ENCODE data around the gene GADL1. TPM values are rescaled to one million over a fixed set of nuclear protein-coding genes. Genes with fewer than 3 reads are reported as not detected.

GADL1 gene
- total RNA-seq, 1 donor = under 0.01 TPM

DNA sequence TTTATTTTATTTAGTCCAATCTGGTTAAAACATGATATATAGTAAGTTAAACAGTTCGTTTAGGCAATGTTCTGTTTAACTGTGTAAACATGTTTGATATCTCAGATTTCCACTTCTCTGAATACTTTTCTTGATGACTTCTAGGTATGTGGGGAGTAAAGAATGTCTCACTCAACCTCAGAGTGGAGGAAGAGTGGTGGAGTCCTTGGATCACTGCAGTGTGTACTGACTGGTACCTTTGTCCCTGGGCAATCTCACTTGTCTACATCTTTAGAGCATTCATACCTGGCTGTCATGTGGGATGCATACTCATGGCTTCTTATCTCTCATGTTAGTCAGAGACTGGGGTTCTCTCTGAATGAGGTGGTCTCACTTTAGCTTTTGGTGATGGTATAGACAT is 15.6 kb downstream of the GADL1 start:
- DNase-seq (ENCODE audit: low read depth in 2 of 3, low spot score in 2 of 3) = no peak

DNA sequence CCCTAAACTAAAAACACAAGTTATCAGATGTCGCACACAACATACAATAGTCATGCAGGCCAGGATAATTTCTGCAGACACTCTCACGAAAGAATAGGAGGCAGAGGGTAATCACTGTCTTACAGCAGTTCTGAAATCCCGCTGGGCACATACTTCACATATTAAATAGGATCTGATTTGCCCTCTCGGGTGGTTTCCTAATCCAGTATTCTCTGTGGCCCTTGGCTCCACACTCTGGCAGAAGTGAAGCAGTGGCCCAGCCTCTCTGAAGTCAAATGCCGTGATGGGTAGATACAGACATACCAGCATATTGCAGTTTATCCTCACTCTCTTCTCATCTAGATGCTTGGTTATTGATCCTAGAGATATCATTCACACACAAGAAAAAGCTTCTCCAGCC is 19.0 kb downstream of the GADL1 start:
- DNase-seq (ENCODE audit: low read depth in 2 of 3, low spot score in 2 of 3) = no peak

DNA sequence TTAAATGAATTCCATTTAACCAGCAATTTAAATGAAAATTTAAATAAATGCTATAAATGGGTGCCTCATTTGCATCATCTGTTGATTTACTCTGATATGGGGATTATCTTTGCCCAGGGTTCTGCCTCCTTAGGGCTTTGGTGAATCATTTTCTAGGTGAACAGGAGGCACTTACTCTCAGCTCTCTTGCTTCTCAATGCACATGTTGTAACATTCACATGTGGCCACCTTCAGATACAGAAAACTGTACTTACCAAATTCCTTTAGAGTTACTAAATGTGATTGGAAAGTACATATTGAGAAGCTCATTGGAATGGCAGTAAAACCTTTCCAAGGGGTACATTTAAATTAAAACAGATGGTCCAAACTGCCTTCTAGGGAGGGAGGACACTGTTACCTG is 20.8 kb downstream of the GADL1 start:
- no peak for DNase-seq (ENCODE audit: low read depth in 2 of 3, low spot score in 2 of 3)

DNA sequence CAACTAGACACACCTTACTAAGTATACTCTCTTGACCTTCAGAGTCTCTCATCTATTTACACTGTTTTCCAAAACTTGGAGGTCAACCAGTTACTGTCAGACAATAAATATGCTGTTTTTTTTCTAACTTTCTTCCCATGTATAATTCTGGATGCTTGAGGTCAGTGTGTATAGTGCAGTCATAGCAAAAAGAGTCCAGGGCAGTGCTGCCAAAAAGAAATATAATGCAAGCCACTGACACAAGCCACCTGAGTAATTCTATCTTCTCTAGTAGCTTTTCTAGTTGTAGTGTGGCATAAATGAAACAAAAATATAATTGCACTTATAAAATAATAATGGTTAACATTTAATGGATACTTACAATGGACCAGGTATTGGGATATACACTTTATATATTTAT is 21.6 kb downstream of the GADL1 start:
- DNase-seq (ENCODE audit: low read depth in 2 of 3, low spot score in 2 of 3) = no peak

DNA sequence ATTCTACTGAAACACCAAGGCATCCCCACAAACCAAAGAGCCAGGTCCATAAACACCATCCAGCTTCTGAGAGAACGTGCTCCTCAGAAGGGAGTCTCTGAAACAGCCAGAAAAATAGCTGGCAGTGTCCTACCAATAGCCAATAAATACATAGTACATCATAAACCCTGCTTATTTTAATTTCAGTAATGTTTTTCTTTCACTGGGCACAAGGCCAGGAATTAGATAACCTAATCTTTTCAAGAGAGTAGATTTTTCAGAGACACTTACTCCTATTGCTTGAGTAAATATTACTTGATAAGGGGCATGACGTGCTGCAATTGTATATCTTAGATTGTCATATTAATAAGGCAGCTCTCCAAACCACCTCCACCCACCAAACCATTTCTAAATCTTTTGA is 22.7 kb downstream of the GADL1 start:
- no peak for DNase-seq (ENCODE audit: low read depth in 2 of 3, low spot score in 2 of 3)

DNA sequence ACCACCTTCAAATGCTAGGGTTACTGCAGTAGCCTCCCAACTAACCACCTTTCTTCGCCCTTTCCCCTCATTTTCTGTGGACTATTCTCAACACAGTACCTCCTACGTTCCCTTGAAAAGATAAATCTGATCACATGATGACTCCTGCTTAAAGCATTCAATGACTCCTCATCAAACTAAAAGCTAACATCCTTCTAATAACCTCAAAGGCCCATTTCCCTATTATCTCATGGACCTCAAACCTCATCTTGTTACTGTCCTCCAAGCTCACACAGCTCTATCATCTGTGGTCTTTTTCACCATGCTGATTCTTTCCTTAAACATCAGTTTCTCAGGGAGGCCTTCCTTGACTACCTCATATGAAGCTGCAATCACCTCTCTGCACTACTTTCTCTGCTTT is 29.6 kb downstream of the GADL1 start:
- DNase-seq (ENCODE audit: low read depth in 2 of 3, low spot score in 2 of 3) = no peak

DNA sequence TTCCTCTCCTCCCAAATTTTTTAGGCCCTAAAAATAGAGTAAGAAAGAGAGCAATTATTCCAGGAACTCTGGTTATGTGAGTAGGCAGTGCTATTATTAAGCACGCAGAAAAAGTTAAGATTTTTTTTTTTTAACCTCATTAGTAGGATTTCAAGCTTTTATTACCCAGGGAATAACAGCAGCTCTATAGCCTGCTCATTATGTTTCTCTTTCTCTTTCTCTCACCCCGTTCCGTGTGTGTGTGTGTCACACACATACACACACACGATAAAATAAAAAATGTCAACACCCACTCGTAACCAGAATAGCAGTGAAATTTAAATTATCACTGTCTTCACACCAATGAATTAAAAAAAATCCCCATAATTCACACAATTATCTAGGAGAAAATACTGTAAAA is 30.3 kb downstream of the GADL1 start:
- DNase-seq (ENCODE audit: low read depth in 2 of 3, low spot score in 2 of 3) = no peak

DNA sequence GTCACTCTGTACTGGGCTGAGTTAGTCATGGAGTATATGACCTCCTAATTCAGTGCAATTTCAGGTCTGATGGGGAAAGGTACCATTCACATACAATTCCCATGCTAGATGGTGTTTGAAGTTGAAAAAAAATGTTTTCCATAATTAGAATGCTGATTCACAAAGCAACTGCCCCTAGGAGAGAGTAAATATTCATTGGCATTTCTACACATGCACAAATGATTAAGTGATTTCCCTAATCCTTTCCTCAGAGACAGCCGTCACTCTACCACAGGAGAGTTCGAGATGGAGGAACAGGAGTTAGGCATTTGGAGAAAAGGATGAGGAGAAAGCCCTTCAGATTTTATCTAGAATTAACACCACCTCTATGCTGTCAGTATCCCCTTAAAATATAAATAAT is 32.5 kb downstream of the GADL1 start:
- no peak for DNase-seq (ENCODE audit: low read depth in 2 of 3, low spot score in 2 of 3)

DNA sequence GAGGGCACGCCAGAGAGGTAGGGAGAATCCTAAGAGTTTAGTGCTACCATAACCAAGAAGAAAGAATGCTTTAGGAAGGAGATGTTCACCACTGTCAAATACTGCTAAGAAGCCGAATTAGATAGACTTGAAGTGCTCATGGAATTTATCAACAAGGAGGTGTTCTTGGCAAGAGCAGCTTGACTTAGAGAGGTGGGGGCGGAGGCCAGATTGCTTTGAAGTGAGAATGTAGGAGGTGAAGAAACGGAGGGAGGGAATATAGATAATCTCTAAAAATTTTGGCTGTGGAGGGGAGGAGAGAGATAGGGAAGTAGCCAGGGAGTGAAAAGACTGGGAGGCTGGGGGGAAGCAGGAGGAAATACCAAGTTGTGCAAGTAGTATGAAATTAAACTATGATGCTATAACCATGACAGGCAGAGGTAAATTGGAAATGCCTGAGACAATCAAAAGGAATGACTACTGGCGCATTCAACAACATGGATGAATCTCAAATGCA is 35.5 kb downstream of the GADL1 start:
- DNase-seq (ENCODE audit: low read depth in 2 of 3, low spot score in 2 of 3) = no peak

DNA sequence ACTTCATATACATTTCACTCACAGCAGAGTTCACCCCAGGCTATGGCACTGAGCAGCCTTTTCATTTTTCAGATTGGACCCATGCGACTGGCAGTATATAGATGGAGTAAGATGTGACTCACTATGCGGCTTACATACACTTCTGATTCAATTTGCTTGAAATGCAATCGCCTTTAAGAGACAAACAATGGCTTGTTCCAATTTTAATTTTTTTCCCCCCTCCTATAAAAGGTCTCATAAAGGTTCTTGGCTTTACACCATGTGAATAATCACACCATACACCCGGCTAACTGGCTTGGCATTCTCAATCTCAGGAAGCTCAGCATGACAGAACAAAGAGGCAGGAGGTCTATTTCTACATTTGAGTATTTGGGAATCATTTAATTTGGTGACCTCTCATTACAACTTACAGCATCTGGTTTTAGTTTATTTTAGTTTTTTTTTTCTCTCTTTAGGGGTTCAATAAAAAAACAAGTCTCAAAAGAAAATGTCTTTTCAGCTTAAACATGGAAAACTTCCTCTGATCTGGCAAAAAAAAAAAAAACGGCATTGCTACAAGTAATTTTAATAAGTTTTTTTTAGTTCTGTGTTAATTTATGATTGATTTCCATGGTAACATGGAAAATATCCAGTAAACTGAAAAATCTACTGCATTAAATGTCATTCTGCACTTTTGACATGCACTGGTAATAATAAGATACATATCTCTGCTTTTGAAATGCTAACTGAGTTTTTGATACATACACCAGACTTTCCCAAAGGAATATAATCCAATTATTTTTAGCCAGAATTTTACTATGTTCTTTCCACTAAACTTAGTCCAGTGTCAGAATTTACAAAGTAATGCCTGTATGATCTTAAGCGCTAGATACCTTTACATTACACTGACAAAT is 38.8 kb downstream of the GADL1 start:
- DNase-seq (ENCODE audit: low read depth in 2 of 3, low spot score in 2 of 3) = no peak

DNA sequence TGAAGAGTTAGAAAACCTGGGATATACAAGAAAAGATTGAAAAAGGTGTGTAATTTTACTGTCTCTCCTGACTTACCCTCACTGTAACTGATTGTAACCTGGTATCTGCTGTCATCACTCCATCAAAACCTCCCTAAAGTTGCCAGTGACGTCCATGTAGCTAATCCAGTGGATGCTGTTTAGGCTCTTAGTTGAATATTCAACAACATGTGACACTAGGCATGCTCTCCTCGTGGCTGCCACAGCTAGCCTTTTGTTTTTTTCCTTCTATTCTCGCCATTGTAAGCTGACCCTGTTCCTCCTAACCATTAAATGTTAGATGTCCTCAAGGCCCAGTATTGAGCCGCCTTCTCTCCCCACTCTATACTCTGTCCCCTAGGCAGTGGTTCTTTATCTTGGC is 41.6 kb downstream of the GADL1 start:
- DNase-seq (ENCODE audit: low read depth in 2 of 3, low spot score in 2 of 3) = no peak

DNA sequence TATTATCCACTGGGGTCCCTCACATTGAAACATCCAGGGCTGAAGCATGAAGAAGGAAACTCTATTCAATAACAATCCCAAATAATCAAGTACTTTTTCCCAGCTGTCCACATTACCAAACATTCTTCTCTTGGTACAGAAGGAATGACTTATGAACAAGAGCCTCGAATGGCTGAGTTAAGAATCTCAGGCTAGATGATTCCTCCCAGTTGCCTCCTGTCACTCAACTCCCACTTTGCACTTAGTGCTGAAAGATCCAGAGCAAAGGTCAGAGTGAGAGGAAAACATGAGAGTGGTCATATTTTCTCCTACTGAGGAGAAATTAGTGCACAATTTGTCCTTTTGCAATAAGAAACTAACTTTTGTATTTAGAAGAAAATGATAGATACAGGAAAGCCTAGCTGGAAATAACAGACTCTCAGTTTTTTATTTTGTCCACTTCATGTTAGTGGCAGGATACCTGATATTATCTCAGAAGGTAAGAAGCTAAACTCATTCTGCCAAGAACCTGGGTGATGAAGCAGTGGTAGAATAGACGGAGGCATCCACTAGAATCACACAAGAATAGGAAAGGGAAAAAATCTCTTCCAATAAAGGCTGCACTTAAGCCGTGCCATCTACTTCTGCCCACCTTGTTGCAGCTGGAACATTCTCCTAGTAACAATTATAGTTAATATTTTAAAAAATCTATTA is 46.2 kb downstream of the GADL1 start:
- DNase-seq (ENCODE audit: low read depth in 2 of 3, low spot score in 2 of 3) = no peak

DNA sequence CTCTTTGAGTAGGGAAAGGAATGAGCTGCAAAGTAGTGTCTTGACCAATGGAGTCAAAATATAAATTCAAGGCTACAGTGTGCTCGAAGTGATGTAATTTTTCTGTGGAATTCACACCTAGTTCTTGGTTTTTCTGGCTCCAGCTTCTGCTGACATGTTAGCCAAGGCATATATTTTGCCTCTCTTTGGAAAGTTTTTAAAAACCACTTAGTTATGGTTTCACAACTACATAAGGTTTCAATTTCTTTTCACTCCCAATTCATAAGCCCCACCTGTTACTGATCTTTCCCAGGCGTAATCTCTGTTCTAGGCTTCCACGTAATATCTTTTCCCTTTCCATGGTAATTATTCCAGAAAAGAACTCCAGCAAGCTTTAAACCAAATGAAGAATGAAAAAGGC is 46.9 kb downstream of the GADL1 start:
- no peak for DNase-seq (ENCODE audit: low read depth in 2 of 3, low spot score in 2 of 3)

DNA sequence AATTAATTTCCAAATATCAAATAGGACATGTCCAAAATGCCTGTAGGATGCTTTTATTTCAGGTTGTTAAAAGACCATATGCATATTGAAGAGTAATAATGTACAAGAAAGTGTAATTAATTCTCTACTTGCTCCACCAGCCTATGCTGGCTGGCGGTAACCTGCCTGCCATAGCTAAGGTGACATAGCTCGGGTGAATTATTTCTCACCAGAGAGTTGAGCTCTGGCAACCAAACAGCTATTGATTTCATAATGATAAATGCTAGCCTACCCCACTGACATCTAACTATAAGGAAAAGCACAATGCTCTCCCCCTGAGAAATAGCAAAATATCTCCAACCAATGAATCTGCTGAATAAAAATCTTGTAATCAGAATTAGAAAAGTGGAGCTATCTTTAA is 48.9 kb downstream of the GADL1 start:
- DNase-seq (ENCODE audit: low read depth in 2 of 3, low spot score in 2 of 3) = no peak

DNA sequence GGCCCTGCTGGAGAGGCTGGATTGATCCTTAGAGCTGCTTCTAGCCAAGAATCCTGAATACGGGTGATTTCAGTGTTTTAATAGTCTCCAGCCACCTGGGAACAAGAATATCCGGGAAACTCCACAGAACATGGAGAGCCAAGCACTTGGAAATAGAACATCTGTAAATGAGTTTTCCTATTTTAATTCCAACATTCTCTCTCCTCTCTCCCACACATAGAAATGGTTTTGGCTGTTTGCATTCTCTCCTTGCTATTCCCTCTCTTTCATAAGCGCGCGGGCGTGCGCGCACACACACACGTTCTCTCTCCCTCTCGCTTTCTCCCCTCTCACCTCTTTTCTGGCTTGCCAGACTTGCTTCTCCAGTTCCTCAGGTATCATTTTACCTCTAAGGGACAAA is 50.6 kb downstream of the GADL1 start:
- DNase-seq (ENCODE audit: low read depth in 2 of 3, low spot score in 2 of 3) = no peak

DNA sequence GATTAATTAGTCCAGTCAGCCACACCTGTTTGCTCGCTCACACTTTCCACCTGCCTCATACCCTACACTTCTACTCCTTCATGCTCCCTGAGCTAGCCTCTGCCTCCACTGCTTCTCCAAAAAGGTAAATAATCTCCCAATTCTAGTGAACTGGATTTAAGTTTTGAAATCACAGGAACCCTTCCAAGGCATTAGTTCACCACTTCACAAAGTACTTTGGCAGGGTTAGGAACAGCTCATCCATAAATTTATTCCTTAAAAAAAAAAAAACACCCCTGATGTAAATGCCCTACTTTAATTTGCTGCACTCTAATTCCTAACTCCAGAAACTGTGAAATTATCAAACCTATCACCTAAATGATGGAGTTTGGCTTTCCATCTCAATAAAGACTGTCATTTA is 58.3 kb downstream of the GADL1 start:
- no peak for DNase-seq (ENCODE audit: low read depth in 2 of 3, low spot score in 2 of 3)

DNA sequence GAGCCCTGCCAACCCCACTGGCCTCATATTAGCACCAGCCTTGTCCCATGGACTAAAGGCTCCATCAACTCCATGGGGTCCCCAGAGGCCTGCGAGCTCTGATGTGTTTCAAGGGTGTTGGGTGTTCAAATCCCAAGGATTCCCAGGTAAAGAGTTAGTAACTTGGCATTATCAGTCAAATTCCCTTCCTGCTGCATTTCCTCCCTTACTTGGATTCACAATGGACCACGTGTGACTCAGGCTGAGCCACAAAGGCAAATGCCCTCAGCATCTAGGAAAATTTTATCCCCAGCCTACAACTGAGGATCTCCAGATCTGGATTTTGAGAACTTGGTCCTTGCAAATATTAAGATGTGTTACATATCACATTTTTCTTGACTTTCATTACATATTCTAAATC is 58.8 kb downstream of the GADL1 start:
- no peak for DNase-seq (ENCODE audit: low read depth in 2 of 3, low spot score in 2 of 3)

DNA sequence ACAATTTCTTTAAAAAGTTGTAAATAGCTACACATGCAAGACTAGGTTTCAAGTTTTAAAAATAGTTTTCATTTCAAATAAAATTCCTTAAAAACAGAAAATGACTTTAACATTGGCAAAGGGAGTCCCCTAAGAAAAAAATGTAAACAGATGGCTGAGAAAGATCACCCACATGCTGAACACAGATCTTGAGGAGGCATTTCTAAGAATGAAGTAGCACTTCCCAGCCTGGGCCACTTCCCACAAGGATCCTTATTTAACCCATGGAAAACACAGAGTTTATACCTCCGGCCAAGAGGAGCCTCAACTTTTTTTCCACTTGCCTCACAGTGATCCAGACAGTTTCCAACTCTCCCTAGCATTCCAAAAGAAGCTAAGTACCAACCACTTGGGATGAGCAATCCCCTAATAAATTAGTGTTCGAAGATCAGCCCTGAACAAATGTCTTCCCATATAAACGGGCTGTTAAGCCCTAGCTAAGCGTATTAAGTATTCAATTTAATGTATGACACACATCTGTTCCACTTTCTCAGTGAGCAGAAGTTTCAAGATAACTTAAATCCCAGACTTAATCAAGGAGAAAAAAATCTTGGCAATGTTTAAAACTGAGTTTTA is 61.4 kb downstream of the GADL1 start:
- no peak for DNase-seq (ENCODE audit: low read depth in 2 of 3, low spot score in 2 of 3)

DNA sequence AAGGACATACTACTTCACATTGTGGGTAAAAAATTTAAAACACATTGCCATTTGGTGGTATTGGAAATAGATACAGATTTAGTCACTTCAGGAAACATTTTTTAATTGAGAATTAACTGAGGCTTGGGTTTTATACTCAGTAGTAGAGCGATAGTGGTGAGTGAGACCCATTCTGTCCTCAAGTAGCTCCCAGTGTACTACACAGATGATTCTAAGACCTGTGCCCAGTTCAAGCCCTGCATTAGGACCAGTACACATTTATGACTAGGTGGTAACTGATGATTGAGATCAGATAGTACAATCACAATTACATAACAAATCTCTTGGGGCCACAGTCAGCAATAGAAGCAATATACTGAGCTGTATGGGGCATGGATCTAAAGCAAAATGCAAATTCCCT is 67.4 kb downstream of the GADL1 start:
- no peak for DNase-seq (ENCODE audit: low read depth in 2 of 3, low spot score in 2 of 3)

DNA sequence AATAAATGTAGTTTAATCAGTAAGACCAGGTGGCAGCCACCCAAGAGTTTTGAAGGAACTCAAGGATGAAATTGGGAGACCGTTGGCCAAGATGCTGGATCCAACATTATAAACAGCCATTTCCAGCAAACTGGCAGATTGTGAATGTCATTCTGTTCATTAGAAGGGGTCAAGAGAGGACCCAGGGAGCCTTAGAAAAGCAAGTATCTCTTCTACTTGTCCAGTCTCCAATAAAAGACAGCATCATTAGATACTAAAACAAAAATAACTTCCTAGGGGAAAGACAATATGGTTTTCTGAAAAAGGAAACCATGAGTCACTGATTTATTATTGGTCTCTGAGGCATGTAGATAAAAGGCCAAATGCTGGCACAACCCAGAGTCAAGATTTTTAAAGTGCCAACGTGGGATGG is 67.9 kb downstream of the GADL1 start:
- DNase-seq (ENCODE audit: low read depth in 2 of 3, low spot score in 2 of 3) = no peak

DNA sequence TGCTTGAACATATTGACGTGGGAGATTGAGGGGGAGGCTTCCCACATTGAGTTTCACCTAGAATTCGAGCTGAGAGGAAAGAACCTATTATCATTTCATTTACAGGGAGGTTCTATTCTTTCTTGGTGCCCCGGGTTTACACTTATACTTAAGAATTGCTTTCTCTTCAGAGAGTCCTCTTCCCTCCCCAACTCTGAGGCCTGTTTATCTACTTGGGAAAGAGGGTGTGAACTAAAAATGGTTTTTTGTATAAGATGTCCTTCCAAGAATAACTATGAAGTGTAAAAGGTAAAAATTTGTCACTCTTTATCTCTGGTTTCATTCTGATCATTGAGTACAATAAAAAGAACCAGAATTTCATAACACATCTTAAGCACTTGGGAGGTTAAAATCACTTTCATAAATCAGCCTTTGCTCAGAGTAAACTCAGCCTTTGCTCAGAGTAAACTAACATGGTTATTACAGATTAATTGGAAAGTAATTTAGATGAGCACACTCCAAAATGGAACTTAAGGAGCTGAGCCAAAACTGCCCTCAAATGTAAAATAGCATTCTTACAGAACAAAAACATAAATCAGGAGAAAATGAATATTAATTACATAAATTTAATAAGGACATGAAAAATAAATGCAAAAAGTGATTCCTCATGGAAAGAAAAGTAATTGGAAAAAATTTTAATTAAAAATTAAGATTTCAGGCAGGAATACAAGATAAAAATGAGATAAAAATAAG is 75.2 kb downstream of the GADL1 start:
- DNase-seq (ENCODE audit: low read depth in 2 of 3, low spot score in 2 of 3) = no peak
